Chondrocyte (in vitro differentiated cells): Measurements from ENCODE around the gene NFX1. TPM values are rescaled to one million over a fixed set of nuclear protein-coding genes. Genes with fewer than 3 reads are reported as not detected.
"Not testable (repeated sequence)": the region's sequence is repeated elsewhere in the genome, so short reads cannot be mapped to it uniquely, and the experiment has no call there.

ENCODE experiments used
- DNase-seq: peaks from one replicate; pipeline ENCODE4 v3.0.0; 2021; ENCODE audit warnings: mixed read lengths, low spot score
- H3K27ac Mint-ChIP-seq: one replicate; pipeline ENCODE4 v1.8.0; 2021; ENCODE audit warnings: mild to moderate bottlenecking, moderate library complexity, mixed read lengths; ENCODE audit not compliant: unreplicated experiment
- H3K27me3 Mint-ChIP-seq: 2 replicates; pipeline ENCODE4 v1.8.0; 2021; ENCODE audit warnings: low read depth, mixed read lengths
- H3K36me3 Mint-ChIP-seq: 2 replicates; pipeline ENCODE4 v1.8.0; 2021; ENCODE audit warnings: low read depth, mixed read lengths
- H3K4me1 Mint-ChIP-seq: 2 replicates; pipeline ENCODE4 v1.8.0; 2021; ENCODE audit warnings: low read depth, mild to moderate bottlenecking, mixed read lengths
- H3K4me3 Mint-ChIP-seq: one replicate; pipeline ENCODE4 v1.8.0; 2021; ENCODE audit warnings: mild to moderate bottlenecking, moderate library complexity, mixed read lengths; ENCODE audit not compliant: unreplicated experiment
- H3K9me3 Mint-ChIP-seq: 2 replicates; pipeline ENCODE4 v1.8.0; 2021; ENCODE audit warnings: low read depth, mixed read lengths
- CTCF ChIP-seq: fragments of 200-600 bp; sonication (generic); IDR thresholded peaks from 2 replicates; pipeline ENCODE4 v1.5.0; 2021; ENCODE audit warnings: antibody characterized with exemption, mild to moderate bottlenecking, moderate library complexity
- total RNA-seq: library from RNA; stranded (reverse); gene quantifications from 3 replicates; pipeline ENCODE4 v1.2.1, GENCODE V29; 2021

Gene NFX1
- total RNA-seq, 1 donor from 2014 or later: 28.4 TPM

- no peak overlapping the region for H3K4me3 Mint-ChIP-seq
- no peaks in the 10 kb centered on the region for H3K9me3 Mint-ChIP-seq
- no peaks in the 10 kb centered on the region for H3K27me3 Mint-ChIP-seq
- TF ChIP-seq CTCF: no peak
- peak overlapping the region; percentile 53 for H3K27ac Mint-ChIP-seq
- peaks cover 41% of the 10 kb centered on the region for H3K36me3 Mint-ChIP-seq
- peaks cover 17% of the 10 kb centered on the region for H3K4me1 Mint-ChIP-seq
- DNase-seq: no peak
Observed at GRCh38 chr9:33350310-33350709, 60.0 kb downstream of the NFX1 start.

GRCh38 chr9:33351547-33351946, 61.2 kb downstream of the NFX1 start:
- no peak for TF ChIP-seq CTCF
- no peak for DNase-seq
- no peak overlapping the region for H3K27ac Mint-ChIP-seq

GRCh38 chr9:33354651-33355211, 64.4 kb downstream of the NFX1 start:
- Mint-ChIP-seq H3K36me3 (peaks cover 14% of the 10 kb centered on the region), H3K27ac (no peak overlapping the region), H3K4me1 (peaks cover 13% of the 10 kb centered on the region), H3K4me3 (no peak overlapping the region), H3K9me3 (no peaks in the 10 kb centered on the region), H3K27me3 (no peaks in the 10 kb centered on the region)
- no peak for TF ChIP-seq CTCF
- DNase-seq: no peak

More at GRCh38 chr9:33351547-33351946, 61.2 kb downstream of the NFX1 start:
- Mint-ChIP-seq H3K27me3 (no peaks in the 10 kb centered on the region), H3K9me3 (no peaks in the 10 kb centered on the region), H3K36me3 (peaks cover 35% of the 10 kb centered on the region), H3K4me3 (no peak overlapping the region), H3K4me1 (peaks cover 17% of the 10 kb centered on the region)

- Mint-ChIP-seq H3K36me3 (peaks cover 13% of the 10 kb centered on the region), H3K4me3 (no peak overlapping the region), H3K9me3 (no peaks in the 10 kb centered on the region), H3K4me1 (peaks cover 9% of the 10 kb centered on the region), H3K27ac (no peak overlapping the region), H3K27me3 (no peaks in the 10 kb centered on the region)
- TF ChIP-seq CTCF: no peak
- no peak for DNase-seq
Observed at GRCh38 chr9:33355933-33356332, 65.6 kb downstream of the NFX1 start.

- H3K27ac Mint-ChIP-seq: not testable (repeated sequence)
Observed at GRCh38 chr9:33358641-33359040, 68.3 kb downstream of the NFX1 start.

GRCh38 chr9:33364127-33364526, 73.8 kb downstream of the NFX1 start:
- Mint-ChIP-seq H3K27me3 (no peaks in the 10 kb centered on the region), H3K4me1 (no peaks in the 10 kb centered on the region), H3K9me3 (no peaks in the 10 kb centered on the region), H3K4me3 (no peak overlapping the region), H3K27ac (no peak overlapping the region), H3K36me3 (peaks cover 30% of the 10 kb centered on the region)
- no peak for DNase-seq
- no peak for TF ChIP-seq CTCF

More at GRCh38 chr9:33358641-33359040, 68.3 kb downstream of the NFX1 start:
- H3K27me3 Mint-ChIP-seq, H3K4me3 Mint-ChIP-seq, H3K4me1 Mint-ChIP-seq, DNase-seq, H3K9me3 Mint-ChIP-seq: not testable (repeated sequence)
- peaks cover 13% of the 10 kb centered on the region for H3K36me3 Mint-ChIP-seq

- not testable (repeated sequence) for H3K9me3 Mint-ChIP-seq, H3K4me1 Mint-ChIP-seq, H3K27me3 Mint-ChIP-seq, DNase-seq, H3K4me3 Mint-ChIP-seq, H3K27ac Mint-ChIP-seq
- H3K36me3 Mint-ChIP-seq: peaks cover 31% of the 10 kb centered on the region
Observed at GRCh38 chr9:33364814-33365213, 74.5 kb downstream of the NFX1 start.
